ENCODE results near the gene SH2B3.

The SH2B3 gene

DNA sequence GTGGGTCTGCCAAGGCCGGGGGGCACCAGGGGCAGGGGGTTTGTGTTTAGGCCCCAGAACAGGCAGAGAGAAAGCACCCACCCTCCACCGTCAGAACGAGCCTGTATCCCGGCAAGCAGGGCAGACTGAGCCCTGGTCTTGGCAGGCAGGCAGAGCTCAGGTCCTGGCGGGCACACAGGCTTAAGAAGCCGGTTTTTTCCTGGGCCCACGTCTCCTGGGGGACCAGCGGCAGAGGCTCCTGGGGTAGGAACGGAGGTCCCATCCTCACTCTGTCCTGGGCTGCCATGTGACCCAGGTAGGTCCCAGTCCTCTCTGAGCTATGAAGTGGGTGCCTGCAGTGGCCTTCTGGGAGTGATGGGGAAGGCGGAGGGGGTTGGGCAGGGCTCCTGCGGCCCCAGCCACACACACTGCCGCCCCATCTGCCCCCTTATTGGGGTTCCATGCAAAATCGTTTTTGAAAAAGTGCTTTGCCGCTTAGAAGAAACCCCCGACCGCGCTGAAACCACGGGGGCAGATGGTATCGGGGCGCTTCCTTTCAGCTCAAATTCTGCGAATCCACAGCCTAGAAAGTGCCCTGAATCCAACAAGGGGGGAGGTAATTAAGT, 24.2 kb downstream of the SH2B3 start:
- FAIRE-seq: no peak

- no peak for FAIRE-seq
Measured at GRCh38 chr12:111430433-111431353, 25.0 kb downstream of the SH2B3 start.

DNA sequence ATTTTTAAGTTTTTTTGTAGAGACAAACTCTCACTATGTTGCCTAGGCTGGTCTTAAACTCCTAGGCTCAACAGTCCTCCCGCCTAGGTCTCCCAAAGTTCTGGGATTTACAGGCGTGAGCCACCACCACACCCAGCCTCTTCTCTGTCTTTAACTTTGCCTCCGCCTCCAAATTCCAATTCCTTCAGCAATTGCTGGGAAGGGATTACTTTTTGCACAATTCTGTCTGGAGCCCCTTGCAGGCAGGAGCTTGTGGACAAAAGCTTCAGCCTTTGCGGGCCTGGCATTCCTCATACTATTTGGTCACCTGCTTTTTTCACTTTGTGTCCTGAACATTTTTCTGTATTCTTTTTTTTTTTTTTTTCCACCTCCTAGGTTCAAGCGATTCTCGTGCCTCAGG, 26.0 kb downstream of the SH2B3 start:
- FAIRE-seq: no peak

GRCh38 chr12:111434049-111434448, 28.3 kb downstream of the SH2B3 start:
- FAIRE-seq: no peak

GRCh38 chr12:111434680-111435338, 29.1 kb downstream of the SH2B3 start:
- no peak for FAIRE-seq

DNA sequence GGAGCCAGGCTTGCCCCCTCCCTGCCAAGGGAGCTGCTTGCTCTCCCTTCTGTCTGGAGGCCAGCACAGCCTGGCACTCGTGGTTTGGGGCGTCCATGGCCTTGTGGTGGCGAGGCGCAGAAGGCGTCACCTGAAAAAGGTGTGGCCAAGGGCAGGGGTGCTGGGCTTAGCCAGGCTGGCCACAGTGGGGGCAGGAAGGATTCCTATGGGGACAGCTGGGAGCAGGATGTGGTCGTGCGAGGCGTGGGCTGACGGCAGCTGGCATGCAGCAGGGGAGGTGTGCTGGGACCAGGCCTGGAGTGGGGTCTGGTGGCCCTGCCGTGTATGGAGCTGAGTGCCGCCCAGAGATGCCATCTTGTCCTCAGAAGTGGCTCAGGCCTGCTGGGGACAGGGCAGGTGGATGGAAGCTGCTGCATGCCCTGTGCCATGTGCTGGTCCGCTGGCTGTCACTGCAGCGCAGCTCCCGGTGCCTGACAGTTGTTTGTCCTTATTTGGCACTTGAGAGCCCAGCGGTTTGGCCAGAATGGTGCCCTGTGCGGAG, 30.0 kb downstream of the SH2B3 start:
- FAIRE-seq: no peak

GRCh38 chr12:111436266-111436665, 30.5 kb downstream of the SH2B3 start:
- FAIRE-seq: no peak

DNA sequence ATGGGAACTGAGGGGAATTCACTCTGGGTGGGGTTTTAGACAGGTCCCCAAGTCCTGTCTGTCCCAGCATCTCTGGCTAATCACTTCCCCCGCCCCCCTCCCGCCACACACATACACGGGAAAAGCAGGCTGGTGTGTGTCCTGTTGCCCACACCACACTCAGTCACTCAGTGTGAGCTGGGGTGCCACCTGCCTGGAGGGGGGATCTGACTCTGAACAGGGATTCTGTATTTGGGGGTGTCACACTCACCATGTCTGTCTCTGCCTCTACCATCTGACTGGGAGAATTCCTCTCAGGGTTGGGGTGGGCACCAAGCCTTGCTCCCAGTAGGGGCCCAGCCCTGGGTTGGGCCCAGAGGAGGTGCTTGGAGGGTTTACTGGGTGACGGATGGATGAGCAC, 31.1 kb downstream of the SH2B3 start:
- FAIRE-seq: no peak

DNA sequence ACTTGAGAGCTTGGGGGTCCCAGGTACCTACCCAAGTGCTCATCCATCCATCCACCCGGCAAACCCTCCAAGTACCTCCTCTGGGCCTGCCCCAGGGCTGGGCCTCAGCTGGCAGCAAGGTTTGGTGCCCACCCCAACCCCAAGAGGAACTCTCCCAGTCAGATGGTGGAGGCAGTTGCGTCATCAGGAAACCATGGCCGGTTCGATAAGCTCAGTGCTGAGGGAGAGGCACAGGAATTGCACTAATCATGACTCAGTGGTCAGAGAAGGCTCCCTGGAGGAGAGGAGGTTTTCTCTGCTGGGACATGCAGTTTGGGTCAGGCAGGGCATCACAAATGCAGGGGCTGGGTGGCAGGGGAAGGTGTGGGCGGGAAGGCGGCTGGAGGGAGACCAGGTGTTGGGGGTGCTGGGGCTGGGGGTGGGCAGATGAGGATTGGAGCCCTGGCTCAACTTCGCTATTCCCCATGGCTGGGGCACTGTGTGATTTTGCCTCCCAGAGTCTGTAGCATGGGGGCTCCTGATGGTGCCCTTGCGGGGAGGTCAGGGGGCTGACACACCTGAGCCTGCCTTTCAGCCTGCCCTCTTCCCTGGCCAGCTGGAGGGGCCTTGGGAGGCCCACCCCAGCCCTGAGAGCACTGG, 32.2 kb downstream of the SH2B3 start:
- FAIRE-seq: no peak

DNA sequence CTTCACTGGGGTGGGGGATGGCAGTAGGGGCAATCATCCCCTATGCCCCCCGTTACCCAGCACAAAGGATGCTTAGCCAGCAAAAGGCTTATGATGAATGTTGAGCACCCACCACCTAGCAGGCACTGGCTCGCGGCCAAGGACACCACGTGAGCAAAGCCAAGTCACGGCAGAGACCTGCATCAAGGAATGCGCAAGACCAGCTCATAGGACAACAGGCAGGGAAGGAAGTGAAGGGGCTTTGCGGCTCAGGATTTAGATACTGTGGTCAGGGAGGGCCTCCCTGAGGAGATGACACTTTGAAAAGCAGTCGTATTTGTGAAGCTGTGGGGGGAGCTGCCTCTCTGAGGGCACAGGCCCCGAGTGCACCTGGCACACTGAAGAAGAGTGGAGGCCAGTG, 32.8 kb downstream of the SH2B3 start:
- no peak for FAIRE-seq

GRCh38 chr12:111439657-111440151, 34.0 kb downstream of the SH2B3 start:
- no peak for FAIRE-seq

DNA sequence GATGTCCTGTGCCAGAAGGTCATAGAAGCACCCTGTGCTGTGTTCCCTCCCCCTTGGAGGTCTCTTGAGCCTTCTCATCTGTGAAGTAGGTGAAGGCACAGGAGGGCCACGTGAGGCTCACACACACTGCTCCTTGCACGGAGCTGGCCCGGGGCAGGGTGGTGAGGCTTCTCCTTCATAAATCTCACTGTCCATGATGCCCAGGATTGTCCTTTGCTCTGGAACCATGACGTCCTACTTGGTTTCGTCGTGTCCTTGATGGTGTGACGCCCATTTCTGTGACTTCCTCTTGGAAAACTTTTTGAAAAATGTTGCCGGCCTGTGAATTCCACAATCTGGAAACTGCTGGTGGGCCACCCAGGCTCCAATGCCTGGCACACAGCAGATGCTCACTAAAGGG, 34.4 kb downstream of the SH2B3 start:
- no peak for FAIRE-seq

DNA sequence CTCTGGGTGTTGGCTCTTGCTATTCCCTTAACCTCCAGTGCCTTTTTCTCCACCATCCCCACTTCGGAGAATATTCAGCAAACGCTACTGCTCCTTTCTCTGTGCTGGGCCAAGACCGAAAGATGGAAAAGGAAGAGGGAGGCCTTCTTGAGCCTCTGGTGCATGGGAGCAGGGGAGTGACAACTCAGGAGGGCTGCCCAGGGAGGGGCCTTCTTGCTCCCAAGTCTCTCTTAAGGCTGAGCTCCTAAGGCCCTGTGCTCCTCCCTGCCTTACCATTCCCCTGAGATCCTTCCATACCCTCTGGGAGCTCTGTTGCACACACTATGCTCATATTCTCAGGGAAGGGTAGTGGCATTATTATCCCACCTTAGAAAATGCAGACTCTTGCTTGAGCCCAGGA, 34.9 kb downstream of the SH2B3 start:
- no peak for FAIRE-seq

DNA sequence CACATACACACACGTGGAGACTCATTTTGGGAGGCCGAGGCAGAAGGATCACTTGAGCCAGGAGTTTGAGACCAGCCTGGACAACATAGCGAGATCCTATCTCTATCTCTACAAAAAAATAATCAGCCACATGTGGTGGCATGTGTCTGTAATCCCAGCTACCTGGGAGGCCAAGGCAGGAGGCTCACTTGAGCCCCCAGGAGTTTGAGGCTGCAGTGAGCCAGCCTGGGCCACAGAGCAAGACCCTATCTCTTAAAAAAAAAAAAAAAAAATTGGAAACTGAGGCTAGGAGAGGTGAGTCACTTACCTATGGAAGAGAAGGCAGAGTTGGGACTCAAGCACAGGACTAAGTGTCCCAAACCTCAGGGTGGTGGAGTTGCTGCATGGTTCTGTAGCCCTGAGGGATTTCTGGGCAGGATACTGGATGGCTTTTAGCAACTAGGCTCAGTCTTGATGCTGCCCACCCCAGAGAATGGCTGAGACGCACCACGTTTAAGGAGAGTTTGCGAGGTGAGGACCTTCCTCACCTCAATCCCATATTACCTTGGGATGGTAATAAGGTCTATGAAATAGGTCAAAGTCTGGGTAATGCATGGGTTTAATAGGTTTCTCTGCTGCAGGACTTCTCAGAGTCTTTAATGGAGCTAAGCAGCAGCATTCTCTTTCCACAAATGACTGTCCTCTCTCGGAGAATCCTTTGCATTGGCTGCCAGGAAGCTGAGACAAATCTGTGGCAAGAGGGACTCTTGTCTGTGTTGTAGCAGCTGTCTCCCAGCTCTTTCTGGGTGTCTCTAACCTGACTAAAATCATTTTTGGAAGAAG, 35.6 kb downstream of the SH2B3 start:
- FAIRE-seq: no peak

GRCh38 chr12:111442301-111443045, 36.8 kb downstream of the SH2B3 start:
- no peak for FAIRE-seq

- FAIRE-seq: no peak
Measured at GRCh38 chr12:111443086-111443485, 37.4 kb downstream of the SH2B3 start.

- no peak for FAIRE-seq
Measured at GRCh38 chr12:111443586-111443985, 37.9 kb downstream of the SH2B3 start.

DNA sequence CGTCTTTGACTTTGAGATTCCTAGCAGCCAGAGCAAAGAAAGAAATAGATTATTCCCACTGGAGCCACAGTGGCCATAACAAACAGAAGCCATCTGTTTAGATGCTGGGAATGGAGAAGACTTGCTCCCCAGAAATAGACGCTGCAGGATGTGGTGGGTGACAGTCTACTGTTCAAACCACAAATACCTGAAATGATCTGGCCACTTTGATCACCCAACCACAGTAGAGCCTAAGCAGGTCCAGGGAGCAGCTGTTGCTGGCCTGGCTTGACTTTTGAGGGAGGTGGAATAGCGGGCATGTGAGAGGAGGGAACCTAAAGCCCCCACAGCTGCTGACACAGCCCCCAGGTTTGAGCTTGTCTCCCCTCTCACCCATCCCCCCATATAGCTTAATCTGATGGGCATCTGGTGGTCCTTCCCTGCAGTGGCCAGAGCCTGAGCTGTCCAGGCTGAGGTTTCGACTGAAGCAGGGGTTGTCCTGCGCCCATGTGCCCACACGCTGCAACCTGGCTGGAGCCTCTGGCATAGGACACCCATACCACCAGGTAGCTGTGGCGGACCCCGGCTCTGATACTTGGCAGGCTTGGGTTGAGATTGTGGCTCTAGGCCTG, 38.7 kb downstream of the SH2B3 start:
- no peak for FAIRE-seq

DNA sequence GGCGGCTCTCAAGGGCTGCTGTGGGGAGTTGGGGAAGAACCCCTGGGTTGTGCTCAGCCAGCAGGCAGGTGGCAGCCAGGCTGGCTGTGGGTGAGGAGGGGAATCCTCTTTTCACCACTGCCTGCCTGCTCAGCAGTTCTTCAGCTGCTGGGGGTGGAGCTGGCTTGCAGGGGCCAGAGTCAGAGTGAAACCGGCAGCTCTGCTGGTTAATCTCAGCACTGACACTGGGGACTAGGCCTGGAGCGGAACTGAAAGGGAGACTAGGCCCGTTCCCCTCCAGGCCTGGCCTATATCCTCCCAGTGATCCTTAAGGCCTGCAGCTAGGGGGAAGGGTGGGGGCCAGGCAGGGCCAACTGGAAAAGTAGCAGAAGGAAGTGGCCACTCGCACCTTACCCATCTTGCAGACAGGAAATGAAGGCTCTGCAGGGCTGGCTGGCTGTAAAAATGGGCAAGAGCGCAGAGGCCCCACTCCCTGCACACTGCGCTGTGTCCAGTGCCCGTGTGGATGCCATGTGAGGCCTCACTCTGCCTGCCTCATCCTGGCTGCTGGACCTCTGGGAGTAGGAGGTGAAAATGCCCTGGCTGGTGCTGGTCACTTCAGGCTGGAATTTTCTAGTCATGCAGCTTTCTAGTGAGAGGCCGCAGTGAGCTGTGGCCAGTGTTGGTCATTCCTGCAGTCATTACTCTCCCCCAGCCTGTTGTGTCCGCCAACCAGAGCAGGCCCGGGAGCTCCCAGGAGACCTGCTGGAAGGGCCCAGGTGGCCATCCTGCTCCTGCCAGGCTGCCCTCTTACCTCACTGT, 39.4 kb downstream of the SH2B3 start:
- no peak for FAIRE-seq

Measured in endometrium (tissue), 2 donors.